HepG2 (cell line): ENCODE results near the gene TADA1. TPM values are rescaled to one million over a fixed set of nuclear protein-coding genes. Genes with fewer than 3 reads are reported as not detected.
A peak's percentile ranks its signal among the peaks of the same experiment; 100 is the strongest.

ENCODE experiments used
- KLF15 ChIP-seq: sonication (generic); formaldehyde crosslinking; IDR thresholded peaks from 2 replicates; pipeline ENCODE4 v1.8.1; 2023; ENCODE audit warnings: borderline replicate concordance, mild to moderate bottlenecking, inconsistent platforms, missing genetic modification reagents, mixed read lengths
- SOX5 ChIP-seq: IDR thresholded peaks from 2 replicates; pipeline ENCODE4 v1.6.1; 2016; ENCODE audit warnings: borderline replicate concordance
- YEATS2 ChIP-seq: sonication (generic); formaldehyde crosslinking; IDR thresholded peaks from 2 replicates; pipeline ENCODE4 v1.4.0; 2020; ENCODE audit warnings: missing genetic modification reagents, borderline replicate concordance
- ZNF780A ChIP-seq: sonication (generic); formaldehyde crosslinking; IDR thresholded peaks from 2 replicates; pipeline ENCODE4 v1.8.0; 2022; ENCODE audit warnings: mild to moderate bottlenecking, missing genetic modification reagents, moderate library complexity
- polyA plus RNA-seq, 8 experiments: library from polyadenylated mRNA; depleted of rRNA in 3 of 8; stranded (reverse) in 7 of 8; unstranded in 1 of 8; fragments of >200 nt; fragmentation: Illumina TruSeq in 4 of 8; extraction: Trizol in 4 of 8; gene quantifications; 2 replicates each; pipeline versions ENCODE4 v1.2.1 to v1.2.3, GENCODE V29; 2011 to 2016; ENCODE audit warnings: low read depth in 4 of 8, missing spikeins in 1 of 8, mixed read lengths in 1 of 8; ENCODE audit not compliant: insufficient read depth in 1 of 8
- total RNA-seq, 5 experiments: library from RNA; depleted of rRNA; stranded (reverse); fragments of >200 nt; fragmentation: Illumina TruSeq; extraction: Trizol; gene quantifications; 2 replicates each; pipeline ENCODE4 v1.2.3, GENCODE V29; 2016; ENCODE audit warnings: low read depth in 1 of 5
- TF ChIP-seq, protein P1 (sequence below): sonication (generic); formaldehyde crosslinking; IDR thresholded peaks from 2 replicates; pipeline ENCODE4 v1.4.0; 2020; ENCODE audit warnings: mild to moderate bottlenecking, missing genetic modification reagents
- TF ChIP-seq, protein P2 (sequence below): sonication (generic); formaldehyde crosslinking; IDR thresholded peaks from 2 replicates; pipeline ENCODE4 v1.4.0; 2020; ENCODE audit warnings: missing genetic modification reagents, borderline replicate concordance
- TF ChIP-seq, protein P3 (sequence below): sonication (generic); formaldehyde crosslinking; IDR thresholded peaks from 2 replicates; pipeline ENCODE4 v1.5.0; 2020; ENCODE audit warnings: mild to moderate bottlenecking, missing genetic modification reagents, moderate library complexity

TADA1 gene
- total and polyA plus RNA-seq, 2 of the 13 experiments (the other 11 are each of a cell fraction or from before 2014, with no cell fraction given) = 28.3 to 29.1 TPM

DNA sequence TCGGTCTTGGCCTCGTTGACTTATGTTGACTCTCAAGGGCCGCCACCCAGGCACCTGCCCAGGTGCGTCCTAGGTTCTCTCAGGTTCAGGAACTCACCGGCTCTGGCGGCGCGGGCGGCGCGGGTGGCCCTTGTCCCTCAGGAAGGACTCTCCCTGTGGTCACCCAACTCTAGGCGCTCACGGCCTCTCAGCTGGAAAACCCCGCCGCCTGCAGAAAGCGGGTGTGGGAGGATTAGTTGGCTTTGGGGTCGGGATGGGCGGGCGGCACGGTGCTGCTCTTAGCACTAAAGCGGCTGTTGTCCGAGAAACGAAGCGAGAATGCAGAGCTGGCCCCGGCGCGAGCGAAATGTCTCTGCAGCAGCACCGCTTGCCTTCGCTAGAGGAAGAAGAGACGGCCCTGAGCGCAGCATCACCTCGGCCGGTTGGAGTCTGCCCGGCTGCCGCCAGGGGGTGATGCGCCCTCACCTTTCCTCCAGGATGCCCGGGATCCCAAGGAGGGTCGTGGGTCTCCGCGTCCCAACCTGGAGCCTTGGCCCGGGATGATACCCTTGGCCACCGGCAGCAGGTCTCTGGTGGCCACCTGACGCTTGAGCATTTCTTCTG, 8.1 kb upstream of the TADA1 start (continued):
- TF ChIP-seq, protein P1, sequence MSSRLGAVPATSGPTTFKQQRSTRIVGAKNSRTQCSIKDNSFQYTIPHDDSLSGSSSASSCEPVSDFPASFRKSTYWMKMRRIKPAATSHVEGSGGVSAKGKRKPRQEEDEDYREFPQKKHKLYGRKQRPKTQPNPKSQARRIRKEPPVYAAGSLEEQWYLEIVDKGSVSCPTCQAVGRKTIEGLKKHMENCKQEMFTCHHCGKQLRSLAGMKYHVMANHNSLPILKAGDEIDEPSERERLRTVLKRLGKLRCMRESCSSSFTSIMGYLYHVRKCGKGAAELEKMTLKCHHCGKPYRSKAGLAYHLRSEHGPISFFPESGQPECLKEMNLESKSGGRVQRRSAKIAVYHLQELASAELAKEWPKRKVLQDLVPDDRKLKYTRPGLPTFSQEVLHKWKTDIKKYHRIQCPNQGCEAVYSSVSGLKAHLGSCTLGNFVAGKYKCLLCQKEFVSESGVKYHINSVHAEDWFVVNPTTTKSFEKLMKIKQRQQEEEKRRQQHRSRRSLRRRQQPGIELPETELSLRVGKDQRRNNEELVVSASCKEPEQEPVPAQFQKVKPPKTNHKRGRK = no peak
- TF ChIP-seq SOX5 (CRISPR knock-in tag) = no peak
- no peak for TF ChIP-seq KLF15 (CRISPR knock-in tag)
- no peak for TF ChIP-seq ZNF780A
- TF ChIP-seq, protein P2, sequence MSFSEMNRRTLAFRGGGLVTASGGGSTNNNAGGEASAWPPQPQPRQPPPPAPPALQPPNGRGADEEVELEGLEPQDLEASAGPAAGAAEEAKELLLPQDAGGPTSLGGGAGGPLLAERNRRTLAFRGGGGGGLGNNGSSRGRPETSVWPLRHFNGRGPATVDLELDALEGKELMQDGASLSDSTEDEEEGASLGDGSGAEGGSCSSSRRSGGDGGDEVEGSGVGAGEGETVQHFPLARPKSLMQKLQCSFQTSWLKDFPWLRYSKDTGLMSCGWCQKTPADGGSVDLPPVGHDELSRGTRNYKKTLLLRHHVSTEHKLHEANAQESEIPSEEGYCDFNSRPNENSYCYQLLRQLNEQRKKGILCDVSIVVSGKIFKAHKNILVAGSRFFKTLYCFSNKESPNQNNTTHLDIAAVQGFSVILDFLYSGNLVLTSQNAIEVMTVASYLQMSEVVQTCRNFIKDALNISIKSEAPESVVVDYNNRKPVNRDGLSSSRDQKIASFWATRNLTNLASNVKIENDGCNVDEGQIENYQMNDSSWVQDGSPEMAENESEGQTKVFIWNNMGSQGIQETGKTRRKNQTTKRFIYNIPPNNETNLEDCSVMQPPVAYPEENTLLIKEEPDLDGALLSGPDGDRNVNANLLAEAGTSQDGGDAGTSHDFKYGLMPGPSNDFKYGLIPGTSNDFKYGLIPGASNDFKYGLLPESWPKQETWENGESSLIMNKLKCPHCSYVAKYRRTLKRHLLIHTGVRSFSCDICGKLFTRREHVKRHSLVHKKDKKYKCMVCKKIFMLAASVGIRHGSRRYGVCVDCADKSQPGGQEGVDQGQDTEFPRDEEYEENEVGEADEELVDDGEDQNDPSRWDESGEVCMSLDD = no peak
- no peak for TF ChIP-seq YEATS2 (CRISPR knock-in tag)
- TF ChIP-seq, protein P3, sequence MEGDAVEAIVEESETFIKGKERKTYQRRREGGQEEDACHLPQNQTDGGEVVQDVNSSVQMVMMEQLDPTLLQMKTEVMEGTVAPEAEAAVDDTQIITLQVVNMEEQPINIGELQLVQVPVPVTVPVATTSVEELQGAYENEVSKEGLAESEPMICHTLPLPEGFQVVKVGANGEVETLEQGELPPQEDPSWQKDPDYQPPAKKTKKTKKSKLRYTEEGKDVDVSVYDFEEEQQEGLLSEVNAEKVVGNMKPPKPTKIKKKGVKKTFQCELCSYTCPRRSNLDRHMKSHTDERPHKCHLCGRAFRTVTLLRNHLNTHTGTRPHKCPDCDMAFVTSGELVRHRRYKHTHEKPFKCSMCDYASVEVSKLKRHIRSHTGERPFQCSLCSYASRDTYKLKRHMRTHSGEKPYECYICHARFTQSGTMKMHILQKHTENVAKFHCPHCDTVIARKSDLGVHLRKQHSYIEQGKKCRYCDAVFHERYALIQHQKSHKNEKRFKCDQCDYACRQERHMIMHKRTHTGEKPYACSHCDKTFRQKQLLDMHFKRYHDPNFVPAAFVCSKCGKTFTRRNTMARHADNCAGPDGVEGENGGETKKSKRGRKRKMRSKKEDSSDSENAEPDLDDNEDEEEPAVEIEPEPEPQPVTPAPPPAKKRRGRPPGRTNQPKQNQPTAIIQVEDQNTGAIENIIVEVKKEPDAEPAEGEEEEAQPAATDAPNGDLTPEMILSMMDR (CRISPR knock-in tag) = peak; percentile 66
